Keratinocyte (primary cell): ENCODE results near the gene OR52H1.
A peak's percentile ranks its signal among the peaks of the same experiment; 100 is the strongest.

ENCODE experiments used
- CTCF ChIP-seq, 3 experiments: IDR thresholded peaks in 1 of 3; conservative IDR thresholded peaks in 1 of 3; optimal IDR thresholded peaks in 1 of 3; 2 replicates in 2 of 3; 3 replicates in 1 of 3; pipeline versions ENCODE3 to v1.5.1; 2011; ENCODE audit warnings: low read length in 3 of 3, mild to moderate bottlenecking in 3 of 3, moderate library complexity in 2 of 3, control low read depth in 1 of 3, inconsistent platforms in 1 of 3; ENCODE audit not compliant: insufficient read depth in 2 of 3; ENCODE audit errors: extremely low read depth in 1 of 3
- EZH2 ChIP-seq: IDR thresholded peaks from one replicate; pipeline ENCODE4 v1.6.1; 2012; ENCODE audit warnings: inconsistent platforms, mild to moderate bottlenecking, low read length, moderate library complexity

GRCh38 chr11:5553343-5553742 lies 5.0 kb upstream of the OR52H1 start:
- TF ChIP-seq EZH2: no peak
- peak in 1 of 3 experiments; percentile 9 for TF ChIP-seq CTCF (optimal IDR thresholded peaks at IDR 0.05 in 1 of 3, IDR thresholded peaks at IDR 0.05 in 1 of 3, conservative IDR thresholded peaks at IDR 0.05 in 1 of 3; ENCODE audit: extremely low read depth in 1 of 3, insufficient read depth in 2 of 3, low read length in 3 of 3)
